NT2/D1 (cell line): ENCODE results near the gene DCC.

Experiments
- SUZ12 ChIP-seq: IDR thresholded peaks from 2 replicates; pipeline ENCODE4 v1.6.1; 2011; ENCODE audit not compliant: insufficient read length, insufficient read depth; ENCODE audit errors: extremely low read depth
- YY1 ChIP-seq: IDR thresholded peaks from 2 replicates; pipeline ENCODE4 v1.6.1; 2011; ENCODE audit not compliant: insufficient read length, insufficient read depth

- no peak for TF ChIP-seq SUZ12
- no peak for TF ChIP-seq YY1
These were observed 1117.1 kb downstream of the DCC start for GRCh38 chr18:53457068-53457467.
